HFF-Myc (cell line): ENCODE results near the gene TSPAN14.

Experiments used
- DNase-seq: peaks from one replicate; pipeline ENCODE4 v3.0.0-alpha.2; 2011; ENCODE audit warnings: low read depth; ENCODE audit errors: extremely low read depth
- H3K4me3 ChIP-seq: replicated peaks from 2 replicates; pipeline ENCODE4 v1.5.1; 2011; ENCODE audit warnings: low read depth, mild to moderate bottlenecking, control low read depth, low read length
- TF ChIP-seq, protein P1 (sequence below): IDR thresholded peaks from 2 replicates; pipeline ENCODE4 v1.5.1; 2012; ENCODE audit warnings: mild to moderate bottlenecking, low read depth, low read length, control low read depth; ENCODE audit errors: missing control alignments

Gene TSPAN14

GRCh38 chr10:80545258-80545881 is 91.3 kb downstream of the TSPAN14 start:
- no peak overlapping the region for H3K4me3 ChIP-seq
- no peak for DNase-seq
- TF ChIP-seq, protein P1, sequence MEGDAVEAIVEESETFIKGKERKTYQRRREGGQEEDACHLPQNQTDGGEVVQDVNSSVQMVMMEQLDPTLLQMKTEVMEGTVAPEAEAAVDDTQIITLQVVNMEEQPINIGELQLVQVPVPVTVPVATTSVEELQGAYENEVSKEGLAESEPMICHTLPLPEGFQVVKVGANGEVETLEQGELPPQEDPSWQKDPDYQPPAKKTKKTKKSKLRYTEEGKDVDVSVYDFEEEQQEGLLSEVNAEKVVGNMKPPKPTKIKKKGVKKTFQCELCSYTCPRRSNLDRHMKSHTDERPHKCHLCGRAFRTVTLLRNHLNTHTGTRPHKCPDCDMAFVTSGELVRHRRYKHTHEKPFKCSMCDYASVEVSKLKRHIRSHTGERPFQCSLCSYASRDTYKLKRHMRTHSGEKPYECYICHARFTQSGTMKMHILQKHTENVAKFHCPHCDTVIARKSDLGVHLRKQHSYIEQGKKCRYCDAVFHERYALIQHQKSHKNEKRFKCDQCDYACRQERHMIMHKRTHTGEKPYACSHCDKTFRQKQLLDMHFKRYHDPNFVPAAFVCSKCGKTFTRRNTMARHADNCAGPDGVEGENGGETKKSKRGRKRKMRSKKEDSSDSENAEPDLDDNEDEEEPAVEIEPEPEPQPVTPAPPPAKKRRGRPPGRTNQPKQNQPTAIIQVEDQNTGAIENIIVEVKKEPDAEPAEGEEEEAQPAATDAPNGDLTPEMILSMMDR, result no peak

- TF ChIP-seq, protein P1, result no peak
These were observed 98.1 kb downstream of the TSPAN14 start for GRCh38 chr10:80552151-80552646.

DNA sequence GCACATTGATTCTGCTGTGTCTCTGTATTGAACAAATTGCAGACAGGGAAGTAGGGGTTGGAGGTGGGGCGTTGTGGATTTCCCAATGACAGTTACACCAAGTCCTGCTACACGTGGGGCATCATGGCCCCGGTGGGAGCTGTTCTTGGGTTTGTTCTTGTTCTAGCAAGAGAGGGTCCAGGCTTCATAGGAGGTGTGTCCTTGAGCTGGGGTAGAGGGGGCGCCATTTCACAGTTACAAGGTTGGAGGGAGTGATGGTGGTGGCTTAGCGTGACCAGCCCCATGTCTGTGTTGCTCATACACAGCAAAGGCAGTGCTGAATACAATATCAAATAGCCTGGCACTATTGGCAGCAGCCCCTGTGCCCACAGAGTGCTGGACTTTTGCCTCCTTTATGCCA is 99.3 kb downstream of the TSPAN14 start:
- no peak for DNase-seq
- no peak overlapping the region for H3K4me3 ChIP-seq
- TF ChIP-seq, protein P1, result no peak

More at GRCh38 chr10:80552151-80552646, 98.1 kb downstream of the TSPAN14 start:
- no peak for DNase-seq
- no peak overlapping the region for H3K4me3 ChIP-seq

DNA sequence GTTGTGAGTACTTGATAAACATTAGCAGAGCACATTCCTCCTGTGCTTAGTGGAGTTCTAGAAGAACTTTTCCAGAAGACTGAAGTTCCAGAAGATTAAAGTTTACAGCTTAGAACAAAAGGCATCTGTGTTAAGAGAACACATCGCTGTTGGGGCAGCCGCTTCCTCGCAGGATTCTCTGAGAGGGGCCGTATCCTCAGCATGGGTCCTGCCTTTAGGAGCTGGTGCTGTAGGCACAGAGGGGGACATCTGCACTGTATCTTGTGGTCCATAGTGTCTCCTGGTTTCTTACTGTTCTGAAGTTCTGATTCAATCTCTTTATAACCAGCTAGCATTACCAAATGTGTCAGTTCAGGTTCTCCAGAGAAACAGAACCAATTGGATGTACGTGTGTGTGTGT is 99.9 kb downstream of the TSPAN14 start:
- DNase-seq, result no peak
- TF ChIP-seq, protein P1, result no peak
- no peak overlapping the region for H3K4me3 ChIP-seq

- no peak for DNase-seq
- TF ChIP-seq, protein P1, result no peak
- no peak overlapping the region for H3K4me3 ChIP-seq
These were observed 101.3 kb downstream of the TSPAN14 start for GRCh38 chr10:80555415-80555814.

- TF ChIP-seq, protein P1, result no peak
- H3K4me3 ChIP-seq, result no peak overlapping the region
- DNase-seq, result no peak
These were observed 107.8 kb downstream of the TSPAN14 start for GRCh38 chr10:80561950-80562349.

DNA sequence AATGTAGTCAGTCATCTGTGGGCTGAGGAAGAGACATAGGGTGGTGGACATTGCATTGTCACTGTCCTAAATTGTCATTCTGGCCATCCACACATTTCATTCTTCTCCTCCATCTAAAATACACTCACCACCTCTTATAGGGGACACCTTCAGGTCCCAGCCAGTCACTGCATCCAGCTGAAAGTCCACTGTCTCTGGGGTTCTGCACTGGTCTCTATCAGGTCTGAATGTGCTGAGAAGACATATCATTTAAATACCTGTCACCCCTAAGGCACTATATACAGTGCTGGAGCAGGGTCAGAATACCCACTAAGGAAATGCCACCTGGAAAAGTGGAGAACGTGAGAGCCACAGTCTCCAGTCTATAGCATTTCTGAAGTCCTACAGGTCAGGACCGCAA is 113.2 kb downstream of the TSPAN14 start:
- TF ChIP-seq, protein P1, result no peak
- no peak for DNase-seq
- H3K4me3 ChIP-seq, result no peak overlapping the region
